GM12873 (cell line): ENCODE results near the gene GNG11.

Source experiments
- TF ChIP-seq, protein P1 (sequence below): IDR thresholded peaks from 2 replicates; pipeline ENCODE4 v1.5.1; 2012; ENCODE audit warnings: low read depth, mild to moderate bottlenecking, moderate library complexity, low read length, control low read depth; ENCODE audit not compliant: insufficient read depth; ENCODE audit errors: missing control alignments

GNG11 gene

DNA sequence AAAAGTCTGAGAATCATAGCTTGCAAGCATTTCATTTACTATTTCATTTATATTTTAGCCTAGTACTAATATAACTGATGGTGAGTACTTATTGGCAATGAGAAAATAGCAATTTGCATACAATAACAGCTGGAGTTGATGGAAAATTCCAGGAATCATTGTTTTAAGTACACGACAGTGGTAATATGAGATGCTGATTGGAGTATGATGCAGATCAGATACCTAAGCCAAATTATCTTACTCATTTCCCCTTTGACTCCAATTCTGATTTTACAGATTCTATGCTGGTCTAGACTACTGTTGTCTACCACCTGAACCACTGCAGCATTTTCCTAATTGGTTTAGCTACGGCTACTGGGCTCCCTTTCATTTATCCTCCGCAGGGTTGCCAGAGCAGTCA lies 36.7 kb downstream of the GNG11 start:
- TF ChIP-seq, protein P1, sequence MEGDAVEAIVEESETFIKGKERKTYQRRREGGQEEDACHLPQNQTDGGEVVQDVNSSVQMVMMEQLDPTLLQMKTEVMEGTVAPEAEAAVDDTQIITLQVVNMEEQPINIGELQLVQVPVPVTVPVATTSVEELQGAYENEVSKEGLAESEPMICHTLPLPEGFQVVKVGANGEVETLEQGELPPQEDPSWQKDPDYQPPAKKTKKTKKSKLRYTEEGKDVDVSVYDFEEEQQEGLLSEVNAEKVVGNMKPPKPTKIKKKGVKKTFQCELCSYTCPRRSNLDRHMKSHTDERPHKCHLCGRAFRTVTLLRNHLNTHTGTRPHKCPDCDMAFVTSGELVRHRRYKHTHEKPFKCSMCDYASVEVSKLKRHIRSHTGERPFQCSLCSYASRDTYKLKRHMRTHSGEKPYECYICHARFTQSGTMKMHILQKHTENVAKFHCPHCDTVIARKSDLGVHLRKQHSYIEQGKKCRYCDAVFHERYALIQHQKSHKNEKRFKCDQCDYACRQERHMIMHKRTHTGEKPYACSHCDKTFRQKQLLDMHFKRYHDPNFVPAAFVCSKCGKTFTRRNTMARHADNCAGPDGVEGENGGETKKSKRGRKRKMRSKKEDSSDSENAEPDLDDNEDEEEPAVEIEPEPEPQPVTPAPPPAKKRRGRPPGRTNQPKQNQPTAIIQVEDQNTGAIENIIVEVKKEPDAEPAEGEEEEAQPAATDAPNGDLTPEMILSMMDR, result no peak

DNA sequence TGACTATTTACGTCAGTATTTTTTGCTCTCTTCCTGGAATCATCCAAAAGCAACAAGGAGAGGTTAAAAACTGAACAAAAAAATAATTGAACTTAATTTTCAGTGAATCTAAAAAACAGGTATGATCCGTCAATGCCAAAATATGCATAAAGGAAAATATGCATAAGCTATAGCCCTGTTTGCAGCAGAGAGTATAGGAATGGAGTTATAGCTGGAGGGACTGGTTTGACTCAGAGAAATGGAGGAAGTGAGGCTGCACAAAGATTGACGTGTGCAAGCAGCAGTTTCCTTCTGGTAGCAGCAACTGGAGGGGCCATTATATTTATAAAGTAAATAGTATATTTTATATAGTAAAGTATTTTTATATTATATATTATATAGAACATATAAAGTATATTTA lies 37.1 kb downstream of the GNG11 start:
- TF ChIP-seq, protein P1, result no peak

DNA sequence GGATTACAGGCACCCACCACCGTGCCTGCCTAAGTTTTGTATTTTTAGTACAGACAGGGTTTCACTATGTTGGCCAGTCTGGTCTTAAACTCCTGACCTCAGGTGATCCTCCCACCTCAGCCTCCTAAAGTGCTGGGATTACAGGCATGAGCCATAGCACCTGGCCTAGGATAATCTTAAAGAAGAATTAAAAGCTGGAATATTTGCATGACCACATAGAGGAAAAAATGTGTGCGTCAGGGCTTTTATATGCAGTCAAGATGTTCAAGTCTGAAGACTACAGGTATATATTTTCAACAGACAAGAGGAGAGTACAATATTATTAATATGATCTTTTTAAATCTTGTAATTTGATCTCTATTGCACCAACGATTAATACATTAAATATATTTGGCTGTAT lies 39.5 kb downstream of the GNG11 start:
- TF ChIP-seq, protein P1, result no peak

DNA sequence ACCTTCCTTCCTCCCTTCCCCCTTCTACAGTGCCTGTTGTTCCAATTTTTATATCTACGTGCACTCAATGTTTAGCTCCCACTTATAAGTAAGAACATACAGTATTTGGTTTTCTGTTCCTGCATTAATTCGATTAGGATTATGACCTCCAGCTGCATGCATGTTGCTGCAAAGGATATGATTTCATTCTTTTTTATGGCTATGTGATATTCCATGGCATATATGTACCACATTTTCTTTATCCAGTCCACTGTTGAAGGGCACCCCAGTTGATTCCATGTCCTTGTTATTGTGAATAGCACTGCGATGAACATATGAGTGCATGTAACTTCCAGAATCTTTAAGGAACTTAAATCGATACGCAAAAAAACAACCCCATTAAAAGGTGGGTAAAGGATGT lies 42.7 kb downstream of the GNG11 start:
- TF ChIP-seq, protein P1, result no peak

DNA sequence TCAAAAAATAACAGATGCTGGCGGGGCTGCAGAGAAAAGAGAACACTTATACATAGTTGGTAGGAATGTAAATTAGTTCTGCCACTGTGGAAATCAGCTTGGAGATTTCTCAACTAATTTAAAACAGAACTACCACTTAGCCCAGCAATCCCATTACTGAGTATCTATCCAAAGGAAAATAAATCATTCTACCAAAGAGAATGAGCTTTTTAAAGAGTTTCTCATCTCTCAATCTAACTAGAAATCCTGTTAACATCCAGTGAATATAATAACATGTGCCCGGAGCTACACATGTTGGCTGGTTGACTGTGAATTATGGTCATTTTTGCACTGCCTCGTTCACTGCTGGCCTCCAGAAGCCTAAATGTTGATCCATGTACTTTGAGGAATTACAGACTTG lies 43.3 kb downstream of the GNG11 start:
- TF ChIP-seq, protein P1, result no peak

DNA sequence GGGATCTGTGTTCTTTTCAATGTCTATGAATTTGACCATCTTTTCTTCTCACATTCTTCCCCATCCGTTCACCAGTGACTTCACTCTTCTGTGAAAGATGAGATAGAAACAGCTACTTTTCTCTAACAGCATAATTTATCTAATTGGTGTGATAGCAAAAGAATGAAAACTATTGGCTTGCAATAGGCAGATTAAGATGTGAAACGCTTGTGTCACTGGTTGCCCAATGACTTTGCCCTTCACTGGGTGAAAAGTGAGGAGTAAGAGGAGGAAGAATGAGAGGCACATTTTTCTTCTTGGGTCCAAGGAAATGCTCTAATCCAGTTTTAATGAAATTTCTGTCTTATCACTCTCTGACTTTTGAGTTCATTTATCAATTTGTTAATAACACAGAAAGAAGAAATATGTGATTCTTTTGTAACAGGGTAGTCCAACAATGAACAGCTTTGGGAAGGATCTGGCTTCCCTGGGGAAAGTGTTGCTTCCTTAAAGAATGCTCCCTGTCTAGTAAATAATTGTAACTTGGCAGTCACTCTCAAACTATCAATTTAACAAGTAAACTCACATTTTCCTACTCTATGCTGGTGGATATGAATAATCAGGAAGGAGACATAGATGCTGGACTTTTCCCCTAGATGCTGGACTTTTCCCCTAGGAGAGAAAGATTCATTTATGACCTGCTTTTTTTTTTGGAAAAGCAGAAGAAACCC lies 47.5 kb downstream of the GNG11 start:
- TF ChIP-seq, protein P1, result no peak

DNA sequence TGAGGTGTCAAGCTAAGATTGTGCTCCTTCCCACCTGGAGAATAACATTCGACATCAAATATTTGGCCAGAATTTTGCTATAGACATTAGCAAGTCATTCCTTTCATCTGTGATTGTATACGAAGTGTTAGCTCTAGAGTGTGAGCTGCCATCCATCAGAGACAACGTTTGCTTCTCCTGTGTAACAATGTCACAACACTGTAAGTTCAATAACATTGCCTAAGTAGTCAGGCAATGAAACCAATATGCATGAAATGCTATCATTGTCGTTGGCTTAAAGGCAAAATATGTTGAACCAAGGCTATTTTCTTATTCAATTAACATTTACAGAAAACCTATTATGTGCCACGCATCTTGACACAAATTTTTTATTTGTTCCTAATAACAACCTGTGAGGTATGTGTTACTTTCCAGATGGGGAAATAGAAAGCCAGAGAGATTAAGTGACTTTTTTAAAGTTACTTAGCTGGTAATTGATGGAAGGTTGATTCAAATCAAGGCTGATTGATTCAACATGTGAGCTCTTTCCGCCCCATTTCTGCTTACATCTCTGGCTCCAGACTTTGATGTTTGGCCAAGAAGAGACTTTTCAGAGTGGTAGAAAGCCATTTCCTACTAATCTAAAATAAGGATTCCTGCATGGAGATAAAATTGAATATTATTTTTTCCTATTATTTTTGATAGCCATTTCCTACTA lies 50.6 kb downstream of the GNG11 start:
- TF ChIP-seq, protein P1, result no peak
